Aorta (tissue), 5 donors: ENCODE measurements around the gene COBL. TPM values are rescaled to one million over a fixed set of nuclear protein-coding genes. Genes with fewer than 3 reads are reported as not detected.

ENCODE experiments used
- ATAC-seq: fragments of 200-7000 bp; cut with Tn5 transposase; one replicate; pipeline ENCODE4 v1.9.1; 2022; ENCODE audit warnings: moderate library complexity; ENCODE audit not compliant: low FRiP score
- DNase-seq, 2 donors: peaks; one replicate each; pipeline ENCODE4 v3.0.0-alpha.2; 2020
- H3K27ac ChIP-seq, 2 donors: one replicate each; pipeline ENCODE4 v1.5.1; 2013; ENCODE audit warnings: low read length in 2 of 2, mild to moderate bottlenecking in 2 of 2, moderate library complexity in 2 of 2, control low read depth in 1 of 2, inconsistent platforms in 1 of 2, low read depth in 1 of 2
- H3K27me3 ChIP-seq, 2 donors: one replicate each; pipeline ENCODE4 v1.6.1; 2013; ENCODE audit warnings: control low read depth in 1 of 2, low read length in 1 of 2, mild to moderate bottlenecking in 1 of 2, moderate library complexity in 1 of 2; ENCODE audit not compliant: insufficient read depth in 2 of 2, control insufficient read depth in 1 of 2
- H3K36me3 ChIP-seq, 2 donors: one replicate each; pipeline ENCODE4 v1.6.1; 2013; ENCODE audit warnings: control low read depth in 1 of 2, low read length in 1 of 2, mild to moderate bottlenecking in 1 of 2; ENCODE audit not compliant: insufficient read depth in 2 of 2, control insufficient read depth in 1 of 2
- H3K4me1 ChIP-seq, 2 donors: one replicate each; pipeline ENCODE4 v1.6.1; 2013; ENCODE audit warnings: low read length in 2 of 2, control low read depth in 1 of 2, mild to moderate bottlenecking in 1 of 2, moderate library complexity in 1 of 2; ENCODE audit not compliant: insufficient read depth in 2 of 2, control insufficient read depth in 1 of 2
- H3K4me3 ChIP-seq, 2 donors: one replicate each; pipeline ENCODE4 v1.5.1; 2013; ENCODE audit warnings: low read length in 2 of 2, control low read depth in 1 of 2, mild to moderate bottlenecking in 1 of 2
- H3K9me3 ChIP-seq: one replicate; pipeline ENCODE4 v1.6.1; 2013; ENCODE audit warnings: mild to moderate bottlenecking, low read length; ENCODE audit not compliant: control insufficient read depth
- WGBS, 2 donors: extraction: QIAGEN DNeasy Blood & Tissue Kit; methylation state at CpG; one replicate each; pipeline ENCODE4 v1.1.7; 2013; 5-methylcytosine and 5-hydroxymethylcytosine counted together
- intact Hi-C, 2 donors: fragments of 100-400 bp; cut with DNase I; formaldehyde crosslinking; loops; one replicate each; pipeline versions ENCODE4 v1.14.2 to v1.15.0; 2022
- polyA plus RNA-seq, 2 donors: library from polyadenylated mRNA; stranded (reverse); fragments of 200-250 nt; gene quantifications; one replicate each; pipeline ENCODE4 v1.2.3, GENCODE V29; 2013
- total RNA-seq, 2 donors: library from RNA; stranded (reverse); fragmentation: NEBNext Ultra II Directional; extraction: Animal tissue kit (Norgen Biotek cat#: 25700); gene quantifications; one replicate each; pipeline ENCODE4 v1.2.1, GENCODE V29; 2021
- donor health status: healthy with polysubstance abuse.
- donor health status: Bipolar disorder and iron deficiency.
- donor health status: DM: no; HTN: no; CAD: no.
- donor health status: DM: no; HTN: no; CAD: no.
- donor health status: DM: yes; HTN: yes; CAD: no.

The COBL gene
- total and polyA plus RNA-seq, 4 donors, result 0.31 to 5.3 (median 1.1) TPM

- intact Hi-C loops, result no loop called here
- H3K4me3 ChIP-seq, result no peak overlapping the region
- no peak for DNase-seq
- no peaks in the 10 kb centered on the region for H3K36me3 ChIP-seq
- peaks cover 1% of the 10 kb centered on the region for H3K9me3 ChIP-seq
- 83 to 87% methylated on average over 15 of the region's 15 CpGs for WGBS, 2 donors
- no peak overlapping the region for H3K27ac ChIP-seq
- no peak for ATAC-seq
- no peaks in the 10 kb centered on the region for H3K4me1 ChIP-seq
- no peaks in the 10 kb centered on the region for H3K27me3 ChIP-seq
Measured at GRCh38 chr7:51261117-51261835, 55.3 kb downstream of the COBL start.

GRCh38 chr7:51260516-51260915 lies 56.1 kb downstream of the COBL start:
- ATAC-seq, result no peak
- Histone ChIP-seq H3K27me3 (no peaks in the 10 kb centered on the region), H3K36me3 (no peaks in the 10 kb centered on the region), H3K4me3 (no peak overlapping the region), H3K9me3 (peaks cover 1% of the 10 kb centered on the region), H3K27ac (no peak overlapping the region), H3K4me1 (no peaks in the 10 kb centered on the region)
- DNase-seq, result no peak
- WGBS, 2 donors, result 72 to 76% methylated on average over 4 of the region's 4 CpGs
- intact Hi-C loops, result no loop called here

- Histone ChIP-seq H3K27ac (no peak overlapping the region), H3K27me3 (no peaks in the 10 kb centered on the region), H3K4me1 (no peaks in the 10 kb centered on the region), H3K9me3 (peaks cover 1% of the 10 kb centered on the region), H3K4me3 (no peak overlapping the region), H3K36me3 (no peaks in the 10 kb centered on the region)
- DNase-seq (no peak), ATAC-seq (no peak)
- intact Hi-C loops, result no loop called here
- WGBS, 2 donors, result 76 to 77% methylated on average over 4 of the region's 4 CpGs
Measured at GRCh38 chr7:51259766-51260165, 56.8 kb downstream of the COBL start.

- H3K27ac ChIP-seq, result no peak overlapping the region
Measured at GRCh38 chr7:51256916-51257315, 59.7 kb downstream of the COBL start.

GRCh38 chr7:51256209-51256781 lies 60.3 kb downstream of the COBL start:
- Histone ChIP-seq H3K36me3 (no peaks in the 10 kb centered on the region), H3K27ac (no peak overlapping the region), H3K4me3 (no peak overlapping the region), H3K27me3 (no peaks in the 10 kb centered on the region), H3K9me3 (peaks cover 1% of the 10 kb centered on the region), H3K4me1 (no peaks in the 10 kb centered on the region)
- ATAC-seq (no peak), DNase-seq (no peak)
- WGBS, 2 donors, result 62 to 73% methylated on average over 10 of the region's 10 CpGs
- intact Hi-C loops, result no loop called here

More at GRCh38 chr7:51256916-51257315, 59.7 kb downstream of the COBL start:
- DNase-seq, result no peak
- ATAC-seq, result no peak
- peaks cover 1% of the 10 kb centered on the region for H3K9me3 ChIP-seq
- no peaks in the 10 kb centered on the region for H3K4me1 ChIP-seq
- intact Hi-C loops, result no loop called here
- no peak overlapping the region for H3K4me3 ChIP-seq
- H3K27me3 ChIP-seq, result no peaks in the 10 kb centered on the region
- H3K36me3 ChIP-seq, result no peaks in the 10 kb centered on the region
- 89 to 90% methylated on average over 4 of the region's 4 CpGs for WGBS, 2 donors

- intact Hi-C loops, result no loop called here
Measured at GRCh38 chr7:51255536-51256208, 60.9 kb downstream of the COBL start.

GRCh38 chr7:51255036-51255435 lies 61.6 kb downstream of the COBL start:
- no peaks in the 10 kb centered on the region for H3K36me3 ChIP-seq
- 92 to 97% methylated on average over 3 of the region's 3 CpGs for WGBS, 2 donors
- peaks cover 1% of the 10 kb centered on the region for H3K9me3 ChIP-seq
- DNase-seq (no peak), ATAC-seq (no peak)
- H3K4me3 ChIP-seq, result no peak overlapping the region
- H3K27ac ChIP-seq, result no peak overlapping the region
- H3K4me1 ChIP-seq, result no peaks in the 10 kb centered on the region
- H3K27me3 ChIP-seq, result no peaks in the 10 kb centered on the region
- intact Hi-C loops, result no loop called here

More at GRCh38 chr7:51255536-51256208, 60.9 kb downstream of the COBL start:
- Histone ChIP-seq H3K4me1 (no peaks in the 10 kb centered on the region), H3K27me3 (no peaks in the 10 kb centered on the region), H3K4me3 (no peak overlapping the region), H3K9me3 (peaks cover 1% of the 10 kb centered on the region), H3K36me3 (no peaks in the 10 kb centered on the region), H3K27ac (no peak overlapping the region)
- ATAC-seq, result peak; percentile 11
- no peak for DNase-seq
- WGBS, 2 donors, result 72 to 74% methylated on average over 11 of the region's 11 CpGs

DNA sequence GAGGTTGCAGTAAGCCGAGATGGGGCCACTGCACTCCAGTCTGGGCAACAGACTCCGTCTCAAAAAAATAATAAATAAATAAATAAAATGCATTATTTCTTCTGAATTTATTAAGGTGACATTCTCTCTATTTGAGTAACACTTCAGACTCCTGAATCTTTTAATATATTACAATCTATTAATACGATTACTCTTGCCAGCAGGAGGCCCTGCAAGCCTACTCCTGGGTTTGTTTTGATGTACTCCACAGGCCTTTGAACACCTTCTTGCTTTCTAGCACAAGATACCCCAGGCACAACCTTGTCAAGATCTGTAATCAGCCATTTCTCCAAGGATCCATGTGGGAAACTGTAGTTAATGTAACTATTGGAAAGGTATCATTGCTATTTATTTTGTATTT lies 63.5 kb downstream of the COBL start:
- H3K36me3 ChIP-seq, result no peaks in the 10 kb centered on the region
- H3K27ac ChIP-seq, result no peak overlapping the region
- 83 to 88% methylated on average over 3 of the region's 3 CpGs for WGBS, 2 donors
- ATAC-seq (no peak), DNase-seq (no peak)
- no peak overlapping the region for H3K4me3 ChIP-seq
- H3K4me1 ChIP-seq, result no peaks in the 10 kb centered on the region
- peaks cover 1% of the 10 kb centered on the region for H3K9me3 ChIP-seq
- no peaks in the 10 kb centered on the region for H3K27me3 ChIP-seq
- intact Hi-C loops, result no loop called here

- Histone ChIP-seq H3K4me1 (no peaks in the 10 kb centered on the region), H3K27me3 (no peaks in the 10 kb centered on the region), H3K27ac (no peak overlapping the region), H3K4me3 (no peak overlapping the region), H3K9me3 (no peaks in the 10 kb centered on the region), H3K36me3 (no peaks in the 10 kb centered on the region)
- intact Hi-C loops, result no loop called here
- ATAC-seq (no peak), DNase-seq (no peak)
- 54 to 73% methylated on average over 4 of the region's 4 CpGs for WGBS, 2 donors
Measured at GRCh38 chr7:51251290-51251689, 65.3 kb downstream of the COBL start.
